Stimulated activated naive CD8-positive, alpha-beta T cell treated with anti-CD3 and anti-CD28 coated beads, Interleukin-15, amount 100 ng/mL, for 72 hours (primary cell): ENCODE measurements around the gene TMEM130.
A peak's percentile ranks its signal among the peaks of the same experiment; 100 is the strongest.
"Not testable (repeated sequence)": the region's sequence is repeated elsewhere in the genome, so short reads cannot be mapped to it uniquely, and the experiment has no call there.

ENCODE experiments used
- ATAC-seq: fragments of 150-1000 bp; cut with Tn5 transposase; 2 replicates; pipeline ENCODE4 v1.10.0; 2021; ENCODE audit warnings: mild to moderate bottlenecking, moderate library complexity
- DNase-seq, 2 donors: peaks; one replicate each; pipeline ENCODE4 v3.0.0; 2021 to 2022
- H3K27ac Mint-ChIP-seq, 2 donors: one replicate each; pipeline ENCODE4 v1.8.0; 2022; ENCODE audit warnings: mild to moderate bottlenecking in 2 of 2, mixed read lengths in 2 of 2, moderate library complexity in 2 of 2
- H3K27me3 Mint-ChIP-seq: one replicate; pipeline ENCODE4 v1.8.0; 2022; ENCODE audit warnings: mixed read lengths
- H3K4me1 Mint-ChIP-seq: one replicate; pipeline ENCODE4 v1.8.0; 2022; ENCODE audit warnings: mild to moderate bottlenecking, mixed read lengths
- H3K4me3 Mint-ChIP-seq, 2 donors: one replicate each; pipeline ENCODE4 v1.8.0; 2022; ENCODE audit warnings: mild to moderate bottlenecking in 2 of 2, mixed read lengths in 2 of 2, moderate library complexity in 1 of 2
- H3K9me3 Mint-ChIP-seq, 2 donors: one replicate each; pipeline ENCODE4 v1.8.0; 2022; ENCODE audit warnings: mixed read lengths in 2 of 2

TMEM130 gene

DNA sequence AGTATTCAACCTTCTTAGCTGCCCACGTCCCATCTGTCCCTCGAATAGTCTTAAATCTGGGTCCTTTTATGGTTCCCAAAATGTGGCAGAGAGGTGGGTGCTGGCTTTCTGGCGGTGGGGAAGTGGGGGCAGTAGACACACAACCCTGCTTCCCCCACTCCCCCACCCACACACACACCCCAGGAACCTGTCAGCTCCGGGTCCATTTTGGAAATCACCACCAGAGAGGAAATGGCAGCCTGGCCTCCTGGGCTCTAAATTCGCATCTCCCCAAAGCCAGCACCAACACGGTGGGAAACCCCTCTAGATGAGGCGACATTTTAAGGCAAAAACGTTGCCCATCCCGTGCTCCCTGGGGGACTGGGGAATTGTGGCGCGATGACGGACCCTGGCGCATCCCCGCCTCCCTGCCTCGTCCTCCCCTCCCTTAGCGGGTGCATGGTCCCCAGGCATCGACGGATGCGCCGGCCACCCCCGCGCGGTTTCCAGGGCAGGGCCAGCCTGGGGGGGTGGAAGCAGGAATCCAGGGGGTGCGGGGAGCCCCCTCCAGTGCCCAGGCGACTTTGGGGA is 702 bp downstream of the TMEM130 start:
- Mint-ChIP-seq H3K4me3 (peak overlapping the region in 1 of 2 donors; percentile 37), H3K27me3 (peaks cover 47% of the 10 kb centered on the region), H3K27ac (no peak overlapping the region), H3K4me1 (peaks cover 16% of the 10 kb centered on the region), H3K9me3 (no peaks in the 10 kb centered on the region)
- peak; percentile 22 for ATAC-seq
- DNase-seq, result no peak

DNA sequence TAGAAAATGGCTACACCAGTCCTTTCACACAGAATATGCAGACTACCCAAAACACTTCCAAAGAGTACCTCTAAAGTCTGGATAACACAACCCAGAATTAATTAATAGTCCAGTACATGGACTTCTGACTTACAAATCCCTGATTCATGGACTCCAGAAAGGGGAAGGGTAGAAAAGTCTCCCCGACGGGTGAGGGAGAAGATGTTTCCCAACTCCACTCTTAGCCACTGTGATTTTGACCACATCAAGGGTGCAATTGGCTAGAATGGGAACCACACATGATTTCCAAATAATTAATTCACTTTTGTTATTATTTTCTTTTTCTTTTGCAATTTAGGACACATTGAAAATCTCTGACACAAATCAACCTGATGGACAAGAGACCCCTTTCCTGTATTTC is 1.4 kb downstream of the TMEM130 start:
- Mint-ChIP-seq H3K4me3 (no peak overlapping the region), H3K9me3 (no peaks in the 10 kb centered on the region), H3K27ac (no peak overlapping the region), H3K4me1 (peaks cover 16% of the 10 kb centered on the region), H3K27me3 (peaks cover 47% of the 10 kb centered on the region)
- DNase-seq (no peak), ATAC-seq (no peak)

DNA sequence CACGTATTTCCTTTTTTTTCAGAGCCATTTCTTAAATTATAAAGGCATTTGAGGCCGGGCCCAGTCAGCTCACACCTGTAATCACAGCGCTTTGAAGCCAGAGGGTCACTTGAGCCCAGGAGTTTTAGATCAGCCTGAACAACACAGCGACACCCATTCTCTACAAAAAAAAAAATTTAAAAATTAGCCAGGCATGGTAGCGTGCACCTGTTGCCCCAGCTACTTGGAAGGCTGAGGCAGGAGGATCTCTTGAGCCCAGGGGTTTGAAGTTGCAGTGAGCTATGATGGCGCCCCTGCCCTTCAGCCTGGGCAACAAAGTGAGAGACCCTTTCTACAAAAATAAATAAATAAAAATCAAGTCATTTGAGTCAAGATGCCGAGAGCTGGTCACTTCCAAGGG is 3.0 kb downstream of the TMEM130 start:
- DNase-seq (no peak), ATAC-seq (no peak)
- H3K4me3 Mint-ChIP-seq, result no peak overlapping the region
- H3K27ac Mint-ChIP-seq, result no peak overlapping the region
- H3K9me3 Mint-ChIP-seq, result no peaks in the 10 kb centered on the region
- peaks cover 16% of the 10 kb centered on the region for H3K4me1 Mint-ChIP-seq
- H3K27me3 Mint-ChIP-seq, result peaks cover 45% of the 10 kb centered on the region

GRCh38 chr7:98866351-98866750 is 3.5 kb downstream of the TMEM130 start:
- H3K27ac Mint-ChIP-seq, result no peak overlapping the region
- H3K4me3 Mint-ChIP-seq, result no peak overlapping the region
- peaks cover 16% of the 10 kb centered on the region for H3K4me1 Mint-ChIP-seq
- no peak for ATAC-seq
- H3K9me3 Mint-ChIP-seq, result no peaks in the 10 kb centered on the region
- DNase-seq, result no peak
- peaks cover 40% of the 10 kb centered on the region for H3K27me3 Mint-ChIP-seq

DNA sequence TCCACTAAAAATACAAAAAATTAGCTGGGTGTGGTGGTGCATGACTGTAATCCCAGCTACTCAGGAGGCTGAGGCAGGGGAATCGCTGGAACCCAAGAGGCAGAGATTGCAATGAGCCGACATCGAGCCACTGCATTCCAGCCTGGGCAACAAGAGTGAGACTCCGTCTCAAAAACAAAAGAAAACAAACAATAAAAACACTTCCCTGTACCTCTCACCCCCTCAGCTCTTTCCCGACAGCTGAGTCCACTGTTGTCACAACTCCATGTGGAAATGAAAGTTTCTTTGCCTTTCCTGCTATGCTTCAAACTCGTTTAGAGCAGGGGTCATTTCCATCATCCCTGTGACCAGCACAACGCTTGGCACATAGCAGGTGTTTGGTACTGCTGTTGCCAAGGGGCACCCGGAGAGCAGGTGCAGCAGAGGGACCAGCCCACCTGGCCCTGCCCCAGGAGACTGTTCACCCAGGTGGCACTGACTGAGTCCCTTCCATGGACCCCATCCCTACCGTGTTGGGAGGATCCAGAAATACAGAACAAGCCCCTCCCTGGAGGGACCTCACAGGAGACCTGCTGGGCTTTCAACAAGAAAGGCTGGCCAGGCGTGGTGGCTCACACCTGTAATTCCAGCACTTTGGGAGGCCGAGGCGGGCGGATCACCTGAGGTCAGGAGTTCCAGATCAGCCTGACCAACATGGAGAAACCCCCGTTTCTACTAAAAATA is 4.9 kb downstream of the TMEM130 start:
- ATAC-seq (no peak), DNase-seq (no peak)
- Mint-ChIP-seq H3K27me3 (peaks cover 36% of the 10 kb centered on the region), H3K4me3 (no peak overlapping the region), H3K27ac (peak overlapping the region in 1 of 2 donors; percentile 40), H3K4me1 (peaks cover 4% of the 10 kb centered on the region), H3K9me3 (no peaks in the 10 kb centered on the region)

- Mint-ChIP-seq H3K27ac (no peak overlapping the region), H3K9me3 (no peaks in the 10 kb centered on the region), H3K4me3 (no peak overlapping the region), H3K4me1 (no peaks in the 10 kb centered on the region), H3K27me3 (peaks cover 31% of the 10 kb centered on the region)
- DNase-seq (no peak), ATAC-seq (no peak)
These were observed 6.2 kb downstream of the TMEM130 start for GRCh38 chr7:98863601-98864000.

DNA sequence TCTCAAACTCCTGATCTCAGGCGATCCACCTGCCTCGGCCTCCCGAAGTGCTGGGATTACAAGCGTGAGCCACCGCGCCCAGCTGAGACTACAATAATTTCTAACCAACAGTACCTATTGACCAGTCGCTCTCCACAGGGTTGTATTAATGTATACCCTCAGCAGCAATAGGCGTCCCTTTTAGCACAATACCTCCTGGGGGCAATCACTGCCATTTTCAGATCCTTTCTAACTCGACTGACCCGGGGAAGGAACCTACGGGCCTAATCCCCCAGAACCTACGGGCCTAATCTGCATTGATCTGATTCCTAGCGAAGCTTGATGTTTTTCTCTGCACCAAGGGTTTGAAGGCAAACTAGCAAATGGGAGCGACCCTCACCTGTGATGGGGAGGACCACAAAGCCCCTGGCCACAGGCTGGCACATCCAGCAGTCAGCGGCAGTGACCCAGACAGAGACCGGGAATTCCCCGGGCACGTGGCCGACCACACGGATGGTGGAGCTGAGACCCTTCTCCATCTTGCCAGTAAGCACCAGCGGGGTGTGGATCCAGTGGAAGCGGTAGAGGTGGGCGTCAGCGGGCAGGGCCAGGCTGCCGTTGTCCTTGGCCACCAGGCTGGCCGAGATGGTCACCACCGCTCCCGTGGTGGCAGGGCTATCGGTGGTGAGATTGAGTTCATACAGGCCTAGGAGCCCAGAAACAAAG is 6.9 kb downstream of the TMEM130 start:
- Mint-ChIP-seq H3K9me3 (no peaks in the 10 kb centered on the region), H3K27me3 (peaks cover 30% of the 10 kb centered on the region), H3K27ac (no peak overlapping the region), H3K4me3 (no peak overlapping the region), H3K4me1 (no peaks in the 10 kb centered on the region)
- no peak for DNase-seq
- no peak for ATAC-seq

DNA sequence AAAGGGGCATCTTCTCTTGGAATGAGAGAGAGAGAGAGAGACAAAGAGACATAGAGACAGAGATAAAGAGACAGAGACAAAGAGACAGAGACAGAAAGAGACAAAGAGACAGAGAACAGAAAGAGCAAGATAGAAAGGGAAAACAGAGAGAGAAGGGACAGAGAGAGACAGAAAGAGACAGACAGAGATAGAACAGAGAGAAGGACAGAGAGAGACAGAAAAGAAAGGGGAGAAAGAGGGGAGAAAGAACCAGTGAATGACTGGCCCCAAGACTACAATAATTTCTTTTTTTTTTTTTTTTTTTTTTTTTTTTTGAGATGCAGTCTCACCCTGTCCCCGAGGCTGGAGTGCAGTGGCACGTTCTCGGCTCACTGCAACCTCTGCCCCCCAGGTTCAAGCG is 7.6 kb downstream of the TMEM130 start:
- no peak overlapping the region for H3K27ac Mint-ChIP-seq
- peaks cover 23% of the 10 kb centered on the region for H3K27me3 Mint-ChIP-seq
- H3K9me3 Mint-ChIP-seq, result no peaks in the 10 kb centered on the region
- no peaks in the 10 kb centered on the region for H3K4me1 Mint-ChIP-seq
- ATAC-seq (no peak), DNase-seq (no peak)
- no peak overlapping the region for H3K4me3 Mint-ChIP-seq

DNA sequence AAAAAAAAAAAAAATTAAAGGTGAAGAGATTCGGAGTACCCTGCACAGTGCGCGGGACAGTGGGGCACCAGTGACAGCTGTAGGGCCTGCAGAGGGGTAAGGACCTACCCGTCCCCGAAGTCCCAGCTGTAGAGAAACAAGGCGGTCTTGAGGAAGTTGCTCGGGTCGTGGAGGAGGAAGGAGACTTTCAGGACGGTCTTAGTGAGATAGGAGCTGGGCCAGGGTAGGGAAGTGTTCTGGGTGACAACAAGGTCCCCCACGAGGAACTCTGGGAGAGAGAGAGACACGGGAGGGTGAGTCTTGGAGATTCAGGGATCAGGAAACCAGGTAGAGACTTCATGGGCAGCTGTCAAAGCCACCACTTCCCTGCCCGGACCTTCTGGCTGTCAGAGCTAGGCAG is 9.7 kb downstream of the TMEM130 start:
- Mint-ChIP-seq H3K4me1 (no peaks in the 10 kb centered on the region), H3K27ac (no peak overlapping the region), H3K27me3 (peaks cover 20% of the 10 kb centered on the region), H3K4me3 (no peak overlapping the region), H3K9me3 (no peaks in the 10 kb centered on the region)
- no peak for ATAC-seq
- no peak for DNase-seq

DNA sequence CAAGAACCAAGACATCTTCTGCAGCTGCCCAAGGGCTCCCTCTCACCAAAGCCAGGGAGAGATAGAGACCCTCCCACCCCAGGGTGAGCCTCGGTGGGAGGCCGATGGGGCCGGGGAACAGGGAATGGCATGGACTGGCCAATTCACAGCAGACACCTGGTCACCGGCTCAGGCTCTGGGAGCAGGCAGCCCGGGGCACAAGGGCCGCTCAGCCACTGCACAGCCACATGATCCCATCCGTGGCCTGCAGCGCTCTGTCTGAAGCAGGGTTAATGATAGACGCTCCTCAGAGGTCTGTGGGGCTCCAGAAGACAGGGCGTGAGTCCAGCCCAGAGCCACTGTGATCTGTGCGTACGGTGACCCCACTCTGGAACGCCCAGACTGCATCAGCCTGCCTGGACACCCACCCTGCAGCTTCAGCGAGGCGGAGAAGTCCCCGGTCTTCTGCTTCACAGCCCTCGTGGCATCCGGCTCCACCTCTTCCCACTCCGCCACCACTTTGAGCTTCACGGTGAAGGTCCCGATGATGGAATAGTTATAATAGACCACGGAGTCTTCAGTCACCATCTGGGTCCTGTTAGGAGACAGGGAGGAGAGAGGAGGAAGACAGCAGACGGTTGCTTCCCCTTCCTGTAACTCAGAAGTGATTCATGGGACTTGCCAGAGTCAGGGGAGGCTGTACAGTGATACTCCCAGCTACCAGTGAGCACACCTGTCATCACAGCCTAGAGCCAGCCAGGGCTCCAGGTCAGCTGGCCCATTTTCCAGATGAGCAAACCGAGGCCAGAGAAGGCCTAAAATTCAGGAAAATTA is 14.0 kb downstream of the TMEM130 start:
- Mint-ChIP-seq H3K27me3 (peaks cover 20% of the 10 kb centered on the region), H3K27ac (peak overlapping the region in 1 of 2 donors; percentile 42), H3K4me3 (no peak overlapping the region), H3K9me3 (peaks cover 0 to 4% of the 10 kb centered on the region in 2 donors), H3K4me1 (no peaks in the 10 kb centered on the region)
- DNase-seq (no peak), ATAC-seq (no peak)

DNA sequence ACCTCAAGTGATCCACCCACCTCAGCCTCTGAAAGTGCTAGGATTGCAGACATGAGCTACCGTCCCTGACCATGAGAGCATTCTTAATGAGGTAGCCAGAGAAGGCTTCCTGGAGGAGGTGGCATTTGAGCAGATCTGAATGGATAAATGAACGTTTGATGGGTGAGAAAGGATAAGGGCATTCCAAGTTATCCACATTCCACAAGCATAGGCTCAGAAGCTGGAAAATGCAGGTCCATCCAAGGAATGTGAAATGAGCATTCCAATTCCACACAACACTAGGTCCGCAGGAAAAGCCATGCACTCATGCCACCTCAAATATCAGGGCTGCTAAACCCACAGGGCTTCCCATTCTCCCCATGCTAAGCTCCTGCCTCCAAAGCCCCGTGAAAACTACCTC is 17.0 kb downstream of the TMEM130 start:
- Mint-ChIP-seq H3K27me3 (no peaks in the 10 kb centered on the region), H3K27ac (no peak overlapping the region), H3K9me3 (peaks cover 6 to 16% of the 10 kb centered on the region in 2 donors), H3K4me1 (no peaks in the 10 kb centered on the region), H3K4me3 (no peak overlapping the region)
- DNase-seq (no peak), ATAC-seq (no peak)

DNA sequence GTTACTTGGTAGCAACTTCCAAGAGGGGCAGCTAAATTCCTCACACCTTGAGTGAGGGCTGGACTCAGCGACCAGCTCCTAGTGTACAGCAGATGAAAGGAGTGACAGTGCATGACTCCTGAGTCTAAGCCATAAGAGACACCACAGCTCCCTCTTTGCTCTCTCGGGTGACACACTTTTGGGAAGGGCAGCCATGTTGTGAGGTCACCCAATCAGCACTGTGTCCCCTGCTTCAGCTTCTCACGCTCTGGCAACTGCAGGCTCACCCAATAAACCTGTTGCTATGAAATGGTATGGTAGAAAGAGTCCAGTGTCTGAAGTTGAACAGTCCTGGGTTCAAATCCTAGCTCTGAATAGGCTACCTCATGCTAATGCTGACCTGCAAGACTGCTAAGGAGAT is 20.9 kb downstream of the TMEM130 start:
- Mint-ChIP-seq H3K4me3 (no peak overlapping the region), H3K27me3 (peaks cover 6% of the 10 kb centered on the region), H3K27ac (no peak overlapping the region), H3K4me1 (no peaks in the 10 kb centered on the region), H3K9me3 (peaks cover 6 to 23% of the 10 kb centered on the region in 2 donors)
- DNase-seq (no peak), ATAC-seq (no peak)

- not testable (repeated sequence) for H3K9me3 Mint-ChIP-seq, H3K27ac Mint-ChIP-seq, H3K4me3 Mint-ChIP-seq, DNase-seq, ATAC-seq, H3K4me1 Mint-ChIP-seq
- peaks cover 41% of the 10 kb centered on the region for H3K27me3 Mint-ChIP-seq
These were observed 27.3 kb downstream of the TMEM130 start for GRCh38 chr7:98842552-98842951.

- Mint-ChIP-seq H3K4me3 (no peak overlapping the region), H3K27me3 (peaks cover 52% of the 10 kb centered on the region), H3K27ac (no peak overlapping the region), H3K9me3 (no peaks in the 10 kb centered on the region), H3K4me1 (no peaks in the 10 kb centered on the region)
- peak; percentile 62 for ATAC-seq
- DNase-seq, result peak; percentile 62 to 69
These were observed 28.4 kb downstream of the TMEM130 start for GRCh38 chr7:98841179-98841997.

- H3K4me3 Mint-ChIP-seq, result no peak overlapping the region
- H3K4me1 Mint-ChIP-seq, result no peaks in the 10 kb centered on the region
- ATAC-seq (no peak), DNase-seq (no peak)
- H3K9me3 Mint-ChIP-seq, result no peaks in the 10 kb centered on the region
- no peak overlapping the region for H3K27ac Mint-ChIP-seq
- peaks cover 52% of the 10 kb centered on the region for H3K27me3 Mint-ChIP-seq
These were observed 29.1 kb downstream of the TMEM130 start for GRCh38 chr7:98840722-98841121.
